H1 (cell line): ENCODE data around the gene ACMSD.

ENCODE experiments used
- CEBPB ChIP-seq: IDR thresholded peaks from 2 replicates; pipeline ENCODE4 v1.6.1; 2012; ENCODE audit warnings: low read depth, low read length
- CHD2 ChIP-seq: IDR thresholded peaks from 2 replicates; pipeline ENCODE4 v1.6.1; 2012; ENCODE audit warnings: low read length, improper control_type of control experiment
- CTCF ChIP-seq, 3 experiments: IDR thresholded peaks; 1 replicate in 2 of 3; 2 replicates in 1 of 3; pipeline versions ENCODE4 v1.5.1 to v1.6.1; 2011; ENCODE audit warnings: low read length in 3 of 3, mild to moderate bottlenecking in 3 of 3, inconsistent platforms in 2 of 3, low read depth in 1 of 3, moderate library complexity in 1 of 3; ENCODE audit not compliant: insufficient read depth in 1 of 3; ENCODE audit errors: control extremely low read depth in 1 of 3
- EP300 ChIP-seq, 2 experiments: IDR thresholded peaks; 1 replicate in 1 of 2; 2 replicates in 1 of 2; pipeline ENCODE4 v1.6.1; 2011 to 2012; ENCODE audit warnings: low read depth in 2 of 2, low read length in 2 of 2, mild to moderate bottlenecking in 2 of 2, borderline replicate concordance in 1 of 2, inconsistent platforms in 1 of 2, moderate library complexity in 1 of 2
- EZH2 ChIP-seq: fragments of 200-600 bp; sonication (generic); IDR thresholded peaks from 2 replicates; pipeline ENCODE4 v1.7.1; 2012; ENCODE audit warnings: low read depth, mild to moderate bottlenecking, moderate library complexity, low read length, inconsistent platforms; ENCODE audit not compliant: severe bottlenecking
- JUN ChIP-seq: IDR thresholded peaks from 2 replicates; pipeline ENCODE4 v1.6.1; 2011; ENCODE audit warnings: low read depth, mild to moderate bottlenecking, improper control_type of control experiment, low read length
- POLR2A ChIP-seq, 2 experiments: IDR thresholded peaks; 1 replicate in 1 of 2; 2 replicates in 1 of 2; pipeline ENCODE4 v1.6.1; 2011; ENCODE audit warnings: low read depth in 2 of 2, low read length in 2 of 2, mild to moderate bottlenecking in 2 of 2; ENCODE audit errors: control extremely low read depth in 1 of 2
- POLR2AphosphoS5 ChIP-seq: IDR thresholded peaks from 2 replicates; pipeline ENCODE4 v1.6.1; 2011; ENCODE audit warnings: low read depth, low read length
- SIX5 ChIP-seq: IDR thresholded peaks from 2 replicates; pipeline ENCODE4 v1.6.1; 2011; ENCODE audit warnings: mild to moderate bottlenecking, low read depth, low read length
- TAF1 ChIP-seq: IDR thresholded peaks from 2 replicates; pipeline ENCODE4 v1.6.1; 2011; ENCODE audit warnings: mild to moderate bottlenecking, low read depth, low read length

DNA sequence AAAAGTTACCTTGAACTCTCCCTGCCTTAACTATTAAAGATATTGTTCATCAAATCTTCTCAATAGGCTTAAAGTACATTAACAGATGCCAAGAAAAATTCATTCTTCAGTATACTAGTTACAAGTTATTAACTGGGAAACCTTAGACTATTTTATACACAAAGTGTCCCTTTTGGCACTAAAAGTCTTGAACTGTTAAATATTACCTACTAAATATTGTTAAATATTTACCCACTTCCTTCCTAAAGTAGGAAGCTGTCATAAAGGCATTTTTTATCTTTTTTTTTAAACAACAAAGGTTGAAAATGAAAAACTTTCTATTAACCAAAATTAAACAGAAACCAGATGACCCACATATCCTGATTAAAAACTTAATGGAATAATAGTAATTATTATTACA lies 60.8 kb downstream of the ACMSD start:
- no peak for TF ChIP-seq POLR2A (IDR thresholded peaks at IDR 0.05; ENCODE audit: control extremely low read depth in 1 of 2, low read depth in 2 of 2, low read length in 2 of 2)
- TF ChIP-seq TAF1: no peak
- TF ChIP-seq CEBPB: no peak
- TF ChIP-seq POLR2AphosphoS5: no peak
- TF ChIP-seq CTCF (IDR thresholded peaks at IDR 0.05; ENCODE audit: control extremely low read depth in 1 of 3, insufficient read depth in 1 of 3, low read depth in 1 of 3, low read length in 3 of 3): no peak
- TF ChIP-seq JUN: no peak
- TF ChIP-seq EP300 (IDR thresholded peaks at IDR 0.05; ENCODE audit: borderline replicate concordance in 1 of 2, low read depth in 2 of 2, low read length in 2 of 2): no peak
- no peak for TF ChIP-seq EZH2
- TF ChIP-seq CHD2: no peak
- TF ChIP-seq SIX5: no peak
